ENCODE results near the gene SLC1A7. TPM values are rescaled to one million over a fixed set of nuclear protein-coding genes. Genes with fewer than 3 reads are reported as not detected.

The SLC1A7 gene
- total RNA-seq, 4 donors from 2014 or later: 0.24 TPM; not detected in 3

DNA sequence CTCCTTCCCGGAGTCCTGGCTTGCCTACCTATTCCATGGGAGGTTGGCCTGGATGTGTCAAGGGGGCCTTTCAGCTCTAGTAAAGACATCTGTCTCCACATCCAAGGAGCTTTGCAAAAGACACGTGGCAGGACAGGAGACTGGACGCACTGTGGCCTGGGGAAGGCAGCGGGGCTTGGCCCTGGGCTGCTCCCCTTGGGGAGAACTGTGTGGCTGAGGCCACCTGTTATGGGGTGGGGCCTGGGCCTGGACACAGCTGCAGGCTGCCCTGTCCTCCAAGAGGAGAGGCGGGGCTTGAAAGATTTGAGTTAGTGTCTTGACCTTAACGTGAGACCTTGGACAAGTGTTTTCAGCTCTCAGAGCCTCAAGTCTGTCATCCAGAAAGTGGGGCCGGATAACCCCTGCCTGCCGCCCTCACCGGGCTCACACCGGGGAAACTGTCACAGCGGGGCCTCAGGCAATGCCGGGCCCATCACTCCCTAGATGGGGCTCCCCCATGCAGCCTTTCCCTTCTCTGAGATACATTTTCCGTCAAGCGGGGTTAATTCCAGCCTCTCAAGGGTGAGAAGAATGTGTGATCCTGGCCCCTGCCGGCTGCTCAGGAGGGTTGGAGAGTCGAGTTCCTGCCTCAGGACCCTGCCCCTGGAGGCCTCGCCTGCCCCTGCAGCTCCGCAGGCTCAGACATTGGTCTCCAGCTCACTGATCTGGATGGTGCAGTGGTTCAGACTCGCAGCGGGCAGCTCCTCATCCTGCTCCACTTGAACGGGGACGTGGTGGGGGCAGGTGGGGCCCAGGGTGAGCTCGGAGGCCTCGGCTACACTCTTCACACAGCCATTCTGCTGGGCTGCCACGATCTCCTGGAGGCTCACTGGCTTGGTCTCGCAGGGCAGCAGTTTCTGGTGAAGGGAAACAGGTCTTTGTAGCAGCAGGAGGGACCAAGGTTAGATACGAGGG is 54.8 kb downstream of the SLC1A7 start:
- no peak overlapping the region for H3K27ac ChIP-seq
- intact Hi-C loops (cut with DNase I; ENCODE audit: low total_unique reads): no loop called here
- DNase-seq: no peak
- no peaks in the 10 kb centered on the region for H3K4me1 ChIP-seq
- TF ChIP-seq, protein P1, sequence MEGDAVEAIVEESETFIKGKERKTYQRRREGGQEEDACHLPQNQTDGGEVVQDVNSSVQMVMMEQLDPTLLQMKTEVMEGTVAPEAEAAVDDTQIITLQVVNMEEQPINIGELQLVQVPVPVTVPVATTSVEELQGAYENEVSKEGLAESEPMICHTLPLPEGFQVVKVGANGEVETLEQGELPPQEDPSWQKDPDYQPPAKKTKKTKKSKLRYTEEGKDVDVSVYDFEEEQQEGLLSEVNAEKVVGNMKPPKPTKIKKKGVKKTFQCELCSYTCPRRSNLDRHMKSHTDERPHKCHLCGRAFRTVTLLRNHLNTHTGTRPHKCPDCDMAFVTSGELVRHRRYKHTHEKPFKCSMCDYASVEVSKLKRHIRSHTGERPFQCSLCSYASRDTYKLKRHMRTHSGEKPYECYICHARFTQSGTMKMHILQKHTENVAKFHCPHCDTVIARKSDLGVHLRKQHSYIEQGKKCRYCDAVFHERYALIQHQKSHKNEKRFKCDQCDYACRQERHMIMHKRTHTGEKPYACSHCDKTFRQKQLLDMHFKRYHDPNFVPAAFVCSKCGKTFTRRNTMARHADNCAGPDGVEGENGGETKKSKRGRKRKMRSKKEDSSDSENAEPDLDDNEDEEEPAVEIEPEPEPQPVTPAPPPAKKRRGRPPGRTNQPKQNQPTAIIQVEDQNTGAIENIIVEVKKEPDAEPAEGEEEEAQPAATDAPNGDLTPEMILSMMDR (IDR thresholded peaks at IDR 0.05): no peak
- TF ChIP-seq POLR2A (IDR thresholded peaks at IDR 0.05): no peak
- no peaks in the 10 kb centered on the region for H3K9me3 ChIP-seq
- H3K4me3 ChIP-seq: no peak overlapping the region
- no peaks in the 10 kb centered on the region for H3K27me3 ChIP-seq
- no peaks in the 10 kb centered on the region for H3K36me3 ChIP-seq

DNA sequence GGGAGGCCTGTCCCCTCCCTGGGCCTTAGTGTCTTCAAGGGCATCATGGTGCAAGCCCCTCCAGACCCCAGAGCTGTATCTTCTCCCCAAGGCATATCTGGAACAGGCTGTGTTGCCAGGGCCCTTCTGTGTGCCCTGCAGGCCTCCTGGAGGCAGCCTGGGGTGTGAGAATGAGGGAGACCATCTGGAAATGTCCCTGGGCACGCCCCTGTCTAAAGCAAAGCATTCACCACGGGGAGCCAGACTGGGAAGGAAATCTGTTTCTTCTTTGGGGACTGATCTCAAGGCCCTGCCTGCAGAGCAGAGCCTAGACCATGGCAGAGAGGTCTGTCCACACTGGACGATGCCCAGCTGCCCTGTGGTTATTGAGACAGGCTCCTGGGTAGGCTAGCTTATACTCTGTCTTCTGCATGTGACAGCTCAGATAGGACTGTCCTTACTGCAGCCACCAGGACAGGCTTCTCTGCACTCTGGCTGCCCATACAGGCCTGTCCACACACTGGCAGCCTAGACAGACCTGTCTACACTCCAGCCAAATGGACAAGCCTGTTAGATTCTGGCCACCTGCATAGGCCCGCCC is 55.9 kb downstream of the SLC1A7 start:
- intact Hi-C loops (cut with DNase I; ENCODE audit: low total_unique reads): no loop called here
- TF ChIP-seq, protein P1 (IDR thresholded peaks at IDR 0.05): no peak
- no peak for TF ChIP-seq POLR2A (IDR thresholded peaks at IDR 0.05)
- Histone ChIP-seq H3K27me3 (no peaks in the 10 kb centered on the region), H3K36me3 (no peaks in the 10 kb centered on the region), H3K27ac (no peak overlapping the region), H3K9me3 (no peaks in the 10 kb centered on the region), H3K4me3 (no peak overlapping the region), H3K4me1 (no peaks in the 10 kb centered on the region)
- DNase-seq: no peak

DNA sequence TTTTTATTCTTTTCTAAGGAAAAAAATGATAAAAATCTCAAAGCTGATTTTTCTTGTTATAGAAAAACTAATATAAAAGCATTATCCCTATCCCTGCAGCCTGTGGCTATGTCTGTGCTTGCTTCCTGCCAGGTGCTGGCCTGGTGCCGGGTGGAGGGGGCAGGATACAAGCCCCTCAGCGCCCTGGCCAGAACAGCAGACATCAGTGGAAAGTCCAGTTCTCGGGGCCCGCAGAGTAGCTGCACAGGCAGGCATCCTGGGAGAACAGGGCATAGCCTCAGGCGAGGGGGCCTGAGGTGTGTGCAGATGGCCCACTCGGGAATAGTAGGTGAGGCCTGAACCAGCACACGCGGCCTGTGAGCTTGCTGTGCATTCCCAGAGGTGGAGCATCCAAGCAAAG is 57.0 kb downstream of the SLC1A7 start:
- H3K36me3 ChIP-seq: no peaks in the 10 kb centered on the region
- H3K4me1 ChIP-seq: no peaks in the 10 kb centered on the region
- no peak for TF ChIP-seq POLR2A (IDR thresholded peaks at IDR 0.05)
- TF ChIP-seq, protein P1 (IDR thresholded peaks at IDR 0.05): no peak
- no peaks in the 10 kb centered on the region for H3K27me3 ChIP-seq
- H3K4me3 ChIP-seq: no peak overlapping the region
- DNase-seq: no peak
- intact Hi-C loops (cut with DNase I; ENCODE audit: low total_unique reads): no loop called here
- no peak overlapping the region for H3K27ac ChIP-seq
- no peaks in the 10 kb centered on the region for H3K9me3 ChIP-seq

DNA sequence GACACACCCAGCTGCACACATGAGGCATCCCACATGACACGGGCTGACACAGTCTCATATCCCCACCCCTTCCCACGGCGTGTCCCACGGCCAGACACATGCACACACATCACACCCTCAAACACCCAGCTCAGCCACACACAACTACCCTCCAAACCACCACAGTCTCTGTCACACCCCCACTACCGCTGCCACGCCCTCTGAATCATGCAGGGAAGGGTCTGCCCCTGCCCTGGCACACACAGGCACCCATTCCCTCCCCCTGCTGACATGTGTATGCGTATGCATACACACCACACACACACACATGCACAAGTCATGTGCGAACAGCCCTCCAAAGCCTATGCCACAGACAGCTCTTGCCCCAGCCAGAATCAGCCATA is 57.9 kb downstream of the SLC1A7 start:
- Histone ChIP-seq H3K36me3 (no peaks in the 10 kb centered on the region), H3K4me3 (no peak overlapping the region), H3K4me1 (no peaks in the 10 kb centered on the region), H3K27ac (no peak overlapping the region), H3K27me3 (no peaks in the 10 kb centered on the region), H3K9me3 (no peaks in the 10 kb centered on the region)
- TF ChIP-seq, protein P1 (IDR thresholded peaks at IDR 0.05): no peak
- TF ChIP-seq POLR2A (IDR thresholded peaks at IDR 0.05): no peak
- intact Hi-C loops (cut with DNase I; ENCODE audit: low total_unique reads): no loop called here
- no peak for DNase-seq

All from uterus (tissue), 4 donors.